Neutrophil (primary cell): Measurements from ENCODE around the gene MUTYH.

ENCODE experiments used
- H3K27ac ChIP-seq: fragments of 200-600 bp; sonication (generic); 2 replicates; pipeline ENCODE4 v1.5.1; 2016; ENCODE audit warnings: mild to moderate bottlenecking, moderate library complexity
- H3K27me3 ChIP-seq: fragments of 200-600 bp; sonication (generic); 2 replicates; pipeline ENCODE4 v1.6.0; 2016; ENCODE audit warnings: mild to moderate bottlenecking
- H3K36me3 ChIP-seq: fragments of 200-600 bp; sonication (generic); 2 replicates; pipeline ENCODE4 v1.5.1; 2017
- H3K4me1 ChIP-seq, 2 experiments: fragments of 200-600 bp in 1 of 2; sonication (generic) in 1 of 2; 1 replicate in 1 of 2; 2 replicates in 1 of 2; pipeline versions ENCODE4 v1.5.1 to v1.6.1; 2013 to 2016; ENCODE audit warnings: low read depth in 1 of 2, low read length in 1 of 2, mild to moderate bottlenecking in 1 of 2, moderate library complexity in 1 of 2; ENCODE audit not compliant: control insufficient read depth in 1 of 2, insufficient read depth in 1 of 2
- H3K4me3 ChIP-seq, 2 experiments: fragments of 200-600 bp in 1 of 2; sonication (generic) in 1 of 2; 1 replicate in 1 of 2; 2 replicates in 1 of 2; pipeline ENCODE4 v1.5.1; 2013 to 2016; ENCODE audit warnings: low read depth in 1 of 2, low read length in 1 of 2, mild to moderate bottlenecking in 1 of 2, moderate library complexity in 1 of 2
- H3K9me3 ChIP-seq: fragments of 200-600 bp; sonication (generic); 2 replicates; pipeline ENCODE4 v1.5.1; 2016
- TF ChIP-seq, protein P1 (sequence below): fragments of 200-600 bp; sonication (generic); IDR thresholded peaks from 2 replicates; pipeline ENCODE4 v1.5.1; 2016; ENCODE audit warnings: antibody characterized with exemption

The MUTYH gene

DNA sequence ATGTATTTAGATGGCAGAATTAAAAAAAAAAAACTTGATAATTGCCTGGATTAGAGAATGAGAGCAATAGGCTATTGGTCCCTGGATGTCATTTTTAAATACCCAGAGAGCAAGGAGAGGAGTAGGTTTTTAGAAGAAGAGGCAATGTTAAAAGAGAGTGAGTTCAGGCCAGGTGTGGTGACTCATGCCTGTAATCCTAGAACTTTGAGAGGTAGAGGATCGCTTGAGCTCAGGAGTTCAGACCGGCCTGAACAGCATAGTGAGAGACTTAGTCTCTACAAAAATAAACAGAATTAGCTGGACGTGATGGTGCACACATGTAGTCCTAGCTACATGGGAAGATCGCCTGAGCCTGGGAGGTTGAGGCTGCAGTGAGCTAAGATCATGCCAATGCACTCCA lies 15.9 kb upstream of the MUTYH start:
- Histone ChIP-seq H3K27ac (no peak overlapping the region), H3K4me3 (no peak overlapping the region), H3K27me3 (no peaks in the 10 kb centered on the region), H3K9me3 (no peaks in the 10 kb centered on the region), H3K4me1 (peaks cover 0 to 6% of the 10 kb centered on the region in 2 experiments), H3K36me3 (peaks cover 35% of the 10 kb centered on the region)
- TF ChIP-seq, protein P1, sequence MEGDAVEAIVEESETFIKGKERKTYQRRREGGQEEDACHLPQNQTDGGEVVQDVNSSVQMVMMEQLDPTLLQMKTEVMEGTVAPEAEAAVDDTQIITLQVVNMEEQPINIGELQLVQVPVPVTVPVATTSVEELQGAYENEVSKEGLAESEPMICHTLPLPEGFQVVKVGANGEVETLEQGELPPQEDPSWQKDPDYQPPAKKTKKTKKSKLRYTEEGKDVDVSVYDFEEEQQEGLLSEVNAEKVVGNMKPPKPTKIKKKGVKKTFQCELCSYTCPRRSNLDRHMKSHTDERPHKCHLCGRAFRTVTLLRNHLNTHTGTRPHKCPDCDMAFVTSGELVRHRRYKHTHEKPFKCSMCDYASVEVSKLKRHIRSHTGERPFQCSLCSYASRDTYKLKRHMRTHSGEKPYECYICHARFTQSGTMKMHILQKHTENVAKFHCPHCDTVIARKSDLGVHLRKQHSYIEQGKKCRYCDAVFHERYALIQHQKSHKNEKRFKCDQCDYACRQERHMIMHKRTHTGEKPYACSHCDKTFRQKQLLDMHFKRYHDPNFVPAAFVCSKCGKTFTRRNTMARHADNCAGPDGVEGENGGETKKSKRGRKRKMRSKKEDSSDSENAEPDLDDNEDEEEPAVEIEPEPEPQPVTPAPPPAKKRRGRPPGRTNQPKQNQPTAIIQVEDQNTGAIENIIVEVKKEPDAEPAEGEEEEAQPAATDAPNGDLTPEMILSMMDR: no peak

DNA sequence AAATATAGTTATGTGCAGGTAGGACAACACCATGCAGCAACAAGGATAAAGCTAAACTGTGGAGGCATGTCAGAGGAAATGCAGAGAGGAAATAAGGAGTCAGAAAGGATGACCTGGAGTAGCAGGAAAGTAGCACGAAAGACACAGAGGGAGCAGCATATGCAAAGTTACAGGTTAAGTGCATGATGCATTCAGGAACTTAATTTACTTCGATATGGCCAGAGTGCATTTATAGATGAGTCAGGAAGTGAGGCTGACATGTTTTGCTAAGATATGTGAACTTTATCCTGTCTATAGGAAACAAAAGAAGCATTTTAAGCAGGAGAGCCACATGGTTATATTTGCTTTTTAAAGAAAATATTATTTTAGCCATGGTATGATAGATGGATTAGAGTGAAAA lies 15.4 kb upstream of the MUTYH start:
- Histone ChIP-seq H3K36me3 (peaks cover 39% of the 10 kb centered on the region), H3K4me3 (no peak overlapping the region), H3K9me3 (no peaks in the 10 kb centered on the region), H3K27ac (no peak overlapping the region), H3K27me3 (no peaks in the 10 kb centered on the region), H3K4me1 (peaks cover 0 to 6% of the 10 kb centered on the region in 2 experiments)
- TF ChIP-seq, protein P1: no peak

GRCh38 chr1:45354838-45355237 lies 14.6 kb upstream of the MUTYH start:
- H3K4me3 ChIP-seq: no peak overlapping the region
- H3K4me1 ChIP-seq: peaks cover 0 to 6% of the 10 kb centered on the region in 2 experiments
- H3K27me3 ChIP-seq: no peaks in the 10 kb centered on the region
- no peak overlapping the region for H3K27ac ChIP-seq
- TF ChIP-seq, protein P1: no peak
- peaks cover 47% of the 10 kb centered on the region for H3K36me3 ChIP-seq
- no peaks in the 10 kb centered on the region for H3K9me3 ChIP-seq

DNA sequence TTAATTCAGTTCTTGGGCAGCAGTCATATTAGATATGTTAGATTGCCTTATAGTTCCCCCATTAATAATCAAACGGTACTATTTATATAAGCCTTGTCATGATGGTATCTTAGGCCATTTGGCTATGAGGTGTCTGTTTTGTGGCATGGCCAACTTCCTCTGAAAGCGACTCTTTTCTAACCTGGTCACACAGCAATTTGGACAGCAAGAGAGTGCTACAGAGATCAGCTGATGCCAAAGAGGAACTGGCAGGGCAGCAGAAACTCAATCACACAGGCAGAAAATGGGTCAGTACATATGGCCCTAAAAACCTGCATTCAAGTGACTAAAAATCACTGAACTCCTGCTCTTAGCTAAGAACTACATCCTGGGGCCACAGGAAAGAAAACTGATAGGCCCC lies 13.4 kb upstream of the MUTYH start:
- H3K36me3 ChIP-seq: peaks cover 56% of the 10 kb centered on the region
- TF ChIP-seq, protein P1: no peak
- H3K4me1 ChIP-seq: peaks cover 0 to 6% of the 10 kb centered on the region in 2 experiments
- H3K4me3 ChIP-seq: no peak overlapping the region
- H3K27ac ChIP-seq: no peak overlapping the region
- H3K9me3 ChIP-seq: no peaks in the 10 kb centered on the region
- no peaks in the 10 kb centered on the region for H3K27me3 ChIP-seq

- Histone ChIP-seq H3K36me3 (peaks cover 72% of the 10 kb centered on the region), H3K27me3 (no peaks in the 10 kb centered on the region), H3K9me3 (no peaks in the 10 kb centered on the region), H3K27ac (no peak overlapping the region), H3K4me1 (no peaks in the 10 kb centered on the region), H3K4me3 (no peak overlapping the region)
- TF ChIP-seq, protein P1: no peak
These were observed 11.3 kb upstream of the MUTYH start for GRCh38 chr1:45351508-45351907.
